Neural progenitor cell (in vitro differentiated cells): ENCODE measurements around the gene HEMK1.

Experiments
- EZH2 ChIP-seq: fragments of 200-600 bp; sonication (generic); IDR thresholded peaks from 2 replicates; pipeline ENCODE4 v1.6.1; 2017; ENCODE audit warnings: antibody characterized with exemption, mild to moderate bottlenecking, moderate library complexity
- EZH2phosphoT487 ChIP-seq: fragments of 200-600 bp; sonication (generic); IDR thresholded peaks from 2 replicates; pipeline ENCODE4 v1.6.1; 2017; ENCODE audit warnings: antibody characterized with exemption
- TF ChIP-seq, protein P1 (sequence below): fragments of 200-600 bp; sonication (generic); IDR thresholded peaks from 2 replicates; pipeline ENCODE4 v1.5.1; 2017; ENCODE audit warnings: antibody characterized with exemption, mild to moderate bottlenecking

DNA sequence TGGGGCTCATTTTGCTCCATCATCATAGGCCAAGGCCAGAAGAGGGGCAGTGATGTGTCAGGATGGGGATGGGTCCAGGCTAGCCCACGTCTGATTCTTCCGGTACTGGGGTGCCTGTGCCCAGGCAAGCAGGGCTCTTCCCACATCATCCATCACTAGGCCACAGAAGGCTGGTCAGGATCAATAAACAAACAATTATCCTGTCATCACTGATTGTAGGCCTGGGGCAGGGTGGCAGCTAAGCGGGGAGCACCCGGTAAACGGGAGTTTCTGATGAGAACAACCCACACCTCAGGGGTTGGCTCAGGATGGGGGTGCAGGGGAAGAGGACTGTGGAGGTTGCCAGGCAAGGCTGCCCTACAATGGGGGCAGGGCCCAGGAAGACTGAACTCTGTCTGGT, 47.8 kb upstream of the HEMK1 start:
- TF ChIP-seq, protein P1, sequence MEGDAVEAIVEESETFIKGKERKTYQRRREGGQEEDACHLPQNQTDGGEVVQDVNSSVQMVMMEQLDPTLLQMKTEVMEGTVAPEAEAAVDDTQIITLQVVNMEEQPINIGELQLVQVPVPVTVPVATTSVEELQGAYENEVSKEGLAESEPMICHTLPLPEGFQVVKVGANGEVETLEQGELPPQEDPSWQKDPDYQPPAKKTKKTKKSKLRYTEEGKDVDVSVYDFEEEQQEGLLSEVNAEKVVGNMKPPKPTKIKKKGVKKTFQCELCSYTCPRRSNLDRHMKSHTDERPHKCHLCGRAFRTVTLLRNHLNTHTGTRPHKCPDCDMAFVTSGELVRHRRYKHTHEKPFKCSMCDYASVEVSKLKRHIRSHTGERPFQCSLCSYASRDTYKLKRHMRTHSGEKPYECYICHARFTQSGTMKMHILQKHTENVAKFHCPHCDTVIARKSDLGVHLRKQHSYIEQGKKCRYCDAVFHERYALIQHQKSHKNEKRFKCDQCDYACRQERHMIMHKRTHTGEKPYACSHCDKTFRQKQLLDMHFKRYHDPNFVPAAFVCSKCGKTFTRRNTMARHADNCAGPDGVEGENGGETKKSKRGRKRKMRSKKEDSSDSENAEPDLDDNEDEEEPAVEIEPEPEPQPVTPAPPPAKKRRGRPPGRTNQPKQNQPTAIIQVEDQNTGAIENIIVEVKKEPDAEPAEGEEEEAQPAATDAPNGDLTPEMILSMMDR, result no peak
- TF ChIP-seq EZH2phosphoT487 (no peak), EZH2 (no peak)
